ENCODE measurements around the gene GFAP. TPM values are rescaled to one million over a fixed set of nuclear protein-coding genes. Genes with fewer than 3 reads are reported as not detected.

GFAP gene
- total RNA-seq, 1 donor from 2014 or later: 3.7 TPM

- intact Hi-C loops (cut with DNase I): no loop called here
- ATAC-seq: no peak
- DNase-seq (ENCODE audit: missing footprints): no peak
Measured at GRCh38 chr17:44906010-44906646, 9.2 kb downstream of the GFAP start.

DNA sequence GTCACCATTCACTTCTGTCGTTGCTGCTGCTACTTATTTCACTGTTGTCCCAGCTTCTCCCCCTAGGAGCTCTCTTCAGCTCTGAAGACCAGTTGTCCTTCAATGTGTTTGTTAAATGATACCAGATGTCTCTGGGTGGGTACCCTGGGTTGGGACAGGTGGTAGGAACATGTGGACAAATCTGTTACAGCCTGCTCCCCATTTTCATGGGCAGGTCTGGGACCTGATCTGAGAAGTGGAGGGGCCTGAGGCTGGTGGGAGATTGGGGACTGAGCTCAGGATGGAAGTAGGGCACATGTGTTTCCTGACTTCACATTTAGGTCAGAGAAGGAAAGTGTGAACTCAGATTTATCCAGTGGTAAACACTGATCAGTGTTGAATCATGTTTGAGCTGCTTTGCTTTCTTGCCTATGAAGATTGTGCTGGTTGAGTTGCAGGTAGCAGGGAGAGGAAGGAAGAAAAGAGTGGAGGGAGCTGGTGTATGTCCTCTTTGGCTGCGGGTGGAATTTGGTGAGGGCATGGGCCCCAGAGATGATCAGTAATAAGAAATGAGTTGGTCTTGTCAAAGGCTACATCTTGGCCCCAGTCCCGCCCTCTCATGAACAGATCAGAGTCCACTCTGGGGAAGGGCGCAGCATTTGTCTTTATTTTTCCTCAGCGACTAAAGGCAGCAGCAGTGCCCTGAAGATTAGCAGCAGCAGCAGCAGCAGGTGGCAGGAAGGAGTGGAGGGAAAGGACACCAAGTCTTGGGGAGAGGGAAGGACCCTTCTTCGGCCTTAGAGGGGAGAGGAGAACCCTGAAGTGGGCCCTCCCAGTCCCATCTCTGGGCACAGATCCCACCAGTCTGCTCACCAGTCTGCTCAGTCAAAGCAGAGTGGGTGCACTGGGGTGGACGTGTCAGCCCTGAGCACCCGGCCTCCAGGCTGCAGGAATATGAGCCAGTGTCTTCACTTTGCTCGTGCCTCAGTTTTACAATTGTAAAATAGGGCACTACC is 10.0 kb downstream of the GFAP start:
- ATAC-seq: no peak
- no peak for DNase-seq (ENCODE audit: missing footprints)
- intact Hi-C loops (cut with DNase I): no loop called here

GRCh38 chr17:44904001-44904984 is 11.0 kb downstream of the GFAP start:
- no peak for ATAC-seq
- DNase-seq (ENCODE audit: missing footprints): no peak
- intact Hi-C loops (cut with DNase I): no loop called here

GRCh38 chr17:44903012-44903685 is 12.2 kb downstream of the GFAP start:
- DNase-seq (ENCODE audit: missing footprints) (no peak), ATAC-seq (no peak)
- intact Hi-C loops (cut with DNase I): no loop called here

- intact Hi-C loops (cut with DNase I): no loop called here
- DNase-seq (ENCODE audit: missing footprints) (no peak), ATAC-seq (no peak)
Measured at GRCh38 chr17:44902135-44902760, 13.1 kb downstream of the GFAP start.

DNA sequence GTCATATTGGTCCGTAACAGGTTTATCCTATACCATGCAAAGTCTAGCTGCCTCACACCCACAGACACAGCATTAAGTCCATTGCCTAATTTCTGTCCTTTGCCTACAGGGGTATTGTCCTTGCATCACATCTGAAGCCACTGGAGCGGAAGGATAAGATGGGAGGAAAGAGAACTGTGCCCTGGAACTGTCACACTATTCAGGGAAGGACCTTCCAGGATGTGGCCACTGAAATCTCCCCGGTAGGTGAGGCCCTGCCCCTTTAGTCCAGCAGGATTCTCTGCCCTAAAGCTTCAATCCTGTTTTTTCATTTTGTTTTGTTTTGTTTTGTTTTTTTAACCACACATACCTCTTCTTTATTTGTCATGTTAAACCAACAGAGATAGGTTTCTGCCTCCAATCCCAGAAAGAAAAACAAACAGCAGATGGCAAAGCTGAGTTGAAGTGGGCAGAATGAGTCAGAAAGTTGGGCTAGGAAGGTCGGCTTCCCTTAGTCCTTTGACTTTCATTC is 13.8 kb downstream of the GFAP start:
- DNase-seq (ENCODE audit: missing footprints) (no peak), ATAC-seq (no peak)
- intact Hi-C loops (cut with DNase I): no loop called here

GRCh38 chr17:44900894-44901293 is 14.4 kb downstream of the GFAP start:
- intact Hi-C loops (cut with DNase I): no loop called here
- DNase-seq (ENCODE audit: missing footprints) (no peak), ATAC-seq (no peak)

DNA sequence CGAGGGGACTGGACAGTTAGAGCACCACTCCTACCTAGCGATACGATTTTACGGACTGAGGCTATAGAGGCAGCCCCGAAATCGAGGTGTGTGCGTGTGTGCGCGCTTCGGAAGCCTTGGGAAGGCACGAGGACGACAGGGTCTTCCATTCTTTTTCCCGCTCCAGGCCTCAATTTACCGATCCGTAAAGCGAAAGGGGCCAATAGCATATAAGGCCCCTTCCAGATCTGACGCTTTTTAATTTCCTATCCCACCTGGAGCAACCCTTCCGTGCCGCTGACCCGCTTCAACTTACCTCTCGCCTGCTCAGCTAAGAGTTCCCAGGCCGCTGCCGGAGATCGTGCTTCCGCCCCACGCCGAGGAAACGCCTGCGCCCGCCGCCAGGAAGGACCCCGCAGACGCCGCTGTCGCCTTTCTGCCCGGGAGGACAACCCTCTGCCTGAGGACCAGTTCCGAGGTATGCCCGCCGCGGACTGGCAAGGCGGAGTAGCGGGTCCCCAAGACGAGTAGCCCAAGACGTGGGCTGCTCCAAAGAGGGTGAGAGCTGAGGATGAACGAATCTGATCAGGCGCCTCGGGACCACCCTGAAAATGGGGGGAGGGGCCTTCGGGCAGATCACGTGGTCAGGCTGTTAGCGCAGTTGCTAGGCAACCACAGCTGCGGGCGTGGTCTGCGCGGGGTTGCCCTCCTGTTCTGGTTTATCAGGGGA is 16.1 kb downstream of the GFAP start, which contains the start of gene EFTUD2:
Gene EFTUD2 (minus strand): TSS at position 372 of the 709 bp plus-strand sequence. CDS start 4,924 bp downstream, outside the sequence.
- intact Hi-C loops (cut with DNase I): no loop called here
- peak; percentile 93 for ATAC-seq
- peak; percentile 96 for DNase-seq (ENCODE audit: missing footprints)

GRCh38 chr17:44898768-44899073 is 16.6 kb downstream of the GFAP start:
- DNase-seq (ENCODE audit: missing footprints) (no peak), ATAC-seq (no peak)
- intact Hi-C loops (cut with DNase I): no loop called here

- ATAC-seq (no peak), DNase-seq (ENCODE audit: missing footprints) (no peak)
- intact Hi-C loops (cut with DNase I): no loop called here
Measured at GRCh38 chr17:44894642-44895041, 20.7 kb downstream of the GFAP start.

DNA sequence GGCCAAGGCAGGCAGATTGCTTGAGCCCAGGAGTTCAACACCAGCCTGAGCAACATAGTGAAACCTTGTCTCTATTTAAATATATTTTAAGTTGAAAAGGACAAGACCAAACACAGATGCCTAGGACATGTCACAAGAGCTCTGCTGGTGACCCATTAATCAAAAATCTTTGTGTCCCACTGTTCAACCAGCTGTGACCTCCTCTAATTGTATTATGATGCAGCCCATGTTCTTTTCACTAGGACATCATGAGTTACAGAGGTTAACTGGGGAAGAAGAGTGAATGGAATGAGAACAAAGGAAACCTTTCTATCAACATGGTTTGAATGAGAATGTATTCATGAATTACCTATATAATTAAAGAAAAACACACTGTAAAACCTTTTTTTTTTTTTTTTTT is 23.1 kb downstream of the GFAP start:
- ATAC-seq (no peak), DNase-seq (ENCODE audit: missing footprints) (no peak)
- intact Hi-C loops (cut with DNase I): no loop called here

- intact Hi-C loops (cut with DNase I): no loop called here
- ATAC-seq: peak; percentile 50
Measured at GRCh38 chr17:44889003-44889402, 26.3 kb downstream of the GFAP start.

GRCh38 chr17:44887971-44888954 is 27.0 kb downstream of the GFAP start:
- DNase-seq (ENCODE audit: missing footprints) (no peak), ATAC-seq (no peak)
- intact Hi-C loops (cut with DNase I): no loop called here

More at GRCh38 chr17:44889003-44889402, 26.3 kb downstream of the GFAP start:
- no peak for DNase-seq (ENCODE audit: missing footprints)

DNA sequence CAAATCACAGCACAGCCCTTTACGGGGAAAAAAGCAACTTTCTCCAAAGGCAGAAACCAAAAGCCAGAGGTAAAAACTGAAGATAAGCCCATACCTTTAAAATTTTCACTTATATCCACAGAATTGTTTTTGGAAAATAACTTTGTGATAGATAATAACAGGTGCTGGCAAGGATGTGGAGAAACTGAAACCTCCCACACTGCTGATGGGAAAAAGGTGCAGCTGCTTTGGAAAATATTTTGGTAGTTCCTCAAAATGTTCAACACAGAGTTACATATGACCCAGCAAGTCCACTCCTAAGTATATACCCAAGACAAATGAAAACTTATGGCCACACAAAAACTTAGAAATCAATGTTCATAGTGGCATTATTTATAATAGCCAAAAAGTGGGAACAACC is 28.3 kb downstream of the GFAP start:
- DNase-seq (ENCODE audit: missing footprints) (no peak), ATAC-seq (no peak)
- intact Hi-C loops (cut with DNase I): no loop called here

DNA sequence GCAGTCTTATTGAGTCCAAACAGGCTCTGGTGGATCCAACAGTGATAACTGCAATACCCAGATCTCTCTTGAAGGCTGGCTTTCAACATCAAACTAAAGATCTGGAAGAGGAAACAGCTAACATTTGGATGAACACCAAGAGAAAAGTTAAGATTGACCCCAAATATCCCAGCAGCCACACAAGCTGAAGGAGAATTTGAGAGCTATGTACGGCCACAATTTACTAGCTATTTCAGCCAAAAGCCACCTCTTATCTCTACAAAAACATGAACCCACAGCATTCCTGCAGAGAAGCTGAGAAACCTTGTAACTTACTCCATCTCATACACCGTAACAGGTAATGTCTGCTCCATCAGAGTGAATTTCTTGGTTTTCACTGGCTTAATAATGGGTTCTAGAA is 30.4 kb downstream of the GFAP start:
- intact Hi-C loops (cut with DNase I): no loop called here
- no peak for ATAC-seq
- no peak for DNase-seq (ENCODE audit: missing footprints)

DNA sequence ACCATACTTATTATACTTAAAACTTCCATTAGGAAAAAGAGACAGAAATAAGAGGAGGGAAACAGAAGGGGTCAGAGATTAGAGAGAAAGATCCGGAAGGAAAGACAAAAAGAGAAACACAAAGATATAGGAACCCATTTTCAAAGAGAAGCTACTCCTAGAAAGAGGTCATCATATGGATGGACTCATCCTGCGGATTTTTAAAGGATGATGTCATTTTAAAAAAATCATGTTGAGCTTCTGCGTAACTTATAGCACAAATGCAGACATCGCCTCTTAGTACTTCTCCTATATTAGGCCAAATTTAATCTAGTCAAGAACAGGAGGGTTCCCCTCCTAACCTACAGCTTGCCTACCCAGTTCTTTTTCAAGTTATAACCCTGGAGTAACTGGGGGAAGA is 34.2 kb downstream of the GFAP start:
- ATAC-seq: no peak
- intact Hi-C loops (cut with DNase I): no loop called here
- no peak for DNase-seq (ENCODE audit: missing footprints)

All from Right ventricle myocardium inferior (tissue), 1 donor.